HEK293T (cell line): ENCODE results near the gene IFT80.

ENCODE experiments used
- NFRKB ChIP-seq: fragments of 450-650 bp; IDR thresholded peaks from 2 replicates; pipeline ENCODE4 v1.6.1; 2016; ENCODE audit warnings: mild to moderate bottlenecking, moderate library complexity
- SP1 ChIP-seq: fragments of 450-650 bp; IDR thresholded peaks from 2 replicates; pipeline ENCODE4 v1.6.1; 2017

DNA sequence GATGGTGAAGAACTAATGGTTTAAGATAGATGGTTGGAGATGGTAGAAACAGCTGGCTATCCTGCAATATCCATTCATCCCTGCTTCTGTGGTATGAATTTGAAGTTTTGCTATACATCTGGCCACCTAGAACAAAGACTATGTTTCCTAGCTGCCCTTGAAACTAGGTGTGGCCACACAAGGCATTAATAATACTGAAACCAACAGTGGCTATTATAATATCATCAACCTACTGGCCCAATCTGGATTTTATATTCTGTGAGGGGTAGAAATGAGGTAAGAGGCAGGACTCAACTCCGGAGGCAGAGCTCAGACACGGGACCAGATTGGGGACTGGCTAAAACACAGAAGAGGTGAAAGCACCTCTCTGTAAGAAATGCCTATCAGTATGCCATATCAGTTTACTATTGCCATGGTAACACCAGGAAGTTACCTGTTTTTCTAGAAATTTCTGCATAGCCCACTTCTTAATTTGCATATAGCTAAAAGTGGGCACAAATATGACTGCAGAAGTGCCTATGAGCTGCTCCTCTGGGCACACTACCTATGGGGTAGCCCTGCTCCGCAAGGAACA, 8.4 kb downstream of the IFT80 start:
- no peak for TF ChIP-seq SP1
- no peak for TF ChIP-seq NFRKB
